Naive thymus-derived CD4-positive, alpha-beta T cell (primary cell): ENCODE results near the gene C6orf118. TPM values are rescaled to one million over a fixed set of nuclear protein-coding genes. Genes with fewer than 3 reads are reported as not detected.

Source experiments
- ATAC-seq: fragments of 150-1000 bp; cut with Tn5 transposase; 2 replicates; pipeline ENCODE4 v1.10.0; 2021; ENCODE audit warnings: mild to moderate bottlenecking, moderate library complexity
- CTCF ChIA-PET: fragments of 350-600 bp; sonication (Branson Sonifier 250); formaldehyde crosslinking; loops from one replicate; lab custom pipeline; 2021; ENCODE audit warnings: antibody characterized with exemption; lab: Charles Lee
- POLR2A ChIA-PET: fragments of 350-600 bp; sonication (Branson Sonifier 250); formaldehyde crosslinking; loops from one replicate; lab custom pipeline; 2021; ENCODE audit warnings: antibody characterized with exemption, inconsistent platforms; lab: Charles Lee
- DNase-seq, 9 donors: peaks; one replicate each; pipeline versions ENCODE4 v3.0.0 to v3.0.0-alpha.2; 2020 to 2022; ENCODE audit warnings: mixed read lengths in 1 of 9
- H3K27ac ChIP-seq: one replicate; pipeline ENCODE4 v1.7.0; 2013; ENCODE audit warnings: mild to moderate bottlenecking, low read depth, low read length, moderate library complexity
- H3K27me3 ChIP-seq, 2 donors: one replicate each; pipeline ENCODE4 v1.7.0; 2013; ENCODE audit warnings: low read length in 2 of 2, mild to moderate bottlenecking in 2 of 2, moderate library complexity in 2 of 2; ENCODE audit not compliant: control insufficient read depth in 2 of 2, insufficient read depth in 2 of 2
- H3K36me3 ChIP-seq, 3 experiments: 1 replicate in 2 of 3; 2 replicates in 1 of 3; pipeline ENCODE4 v1.7.0; 2013; ENCODE audit warnings: low read length in 3 of 3, mild to moderate bottlenecking in 3 of 3, moderate library complexity in 1 of 3; ENCODE audit not compliant: insufficient read depth in 3 of 3, control insufficient read depth in 2 of 3
- H3K4me1 ChIP-seq, 2 donors: one replicate each; pipeline ENCODE4 v1.7.0; 2013; ENCODE audit warnings: low read length in 2 of 2, mild to moderate bottlenecking in 2 of 2, moderate library complexity in 1 of 2; ENCODE audit not compliant: control insufficient read depth in 2 of 2, insufficient read depth in 2 of 2
- H3K4me3 ChIP-seq: 2 replicates; pipeline ENCODE4 v1.7.0; 2013; ENCODE audit warnings: mild to moderate bottlenecking, low read length
- H3K9me3 ChIP-seq, 3 experiments: 1 replicate in 2 of 3; 2 replicates in 1 of 3; pipeline ENCODE4 v1.7.0; 2013; ENCODE audit warnings: low read length in 3 of 3; ENCODE audit not compliant: control insufficient read depth in 2 of 3
- H3K27ac Mint-ChIP-seq, 9 donors: one replicate each; pipeline ENCODE4 v1.8.0; 2020 to 2022; ENCODE audit warnings: mixed read lengths in 9 of 9, mild to moderate bottlenecking in 8 of 9, moderate library complexity in 5 of 9, inconsistent platforms in 2 of 9
- H3K27me3 Mint-ChIP-seq, 5 donors: one replicate each; pipeline ENCODE4 v1.8.0; 2021 to 2022; ENCODE audit warnings: mixed read lengths in 5 of 5, mild to moderate bottlenecking in 1 of 5
- H3K36me3 Mint-ChIP-seq, 5 donors: one replicate each; pipeline ENCODE4 v1.8.0; 2020 to 2022; ENCODE audit warnings: mixed read lengths in 5 of 5, mild to moderate bottlenecking in 3 of 5, inconsistent platforms in 1 of 5
- H3K4me1 Mint-ChIP-seq, 7 donors: one replicate each; pipeline ENCODE4 v1.8.0; 2020 to 2022; ENCODE audit warnings: mixed read lengths in 7 of 7, mild to moderate bottlenecking in 3 of 7, inconsistent platforms in 1 of 7
- H3K4me3 Mint-ChIP-seq, 10 donors: one replicate each; pipeline ENCODE4 v1.8.0; 2020 to 2022; ENCODE audit warnings: mild to moderate bottlenecking in 10 of 10, mixed read lengths in 10 of 10, moderate library complexity in 6 of 10, inconsistent platforms in 2 of 10
- H3K9me3 Mint-ChIP-seq, 11 donors: one replicate each; pipeline ENCODE4 v1.8.0; 2020 to 2022; ENCODE audit warnings: mixed read lengths in 11 of 11, mild to moderate bottlenecking in 4 of 11, inconsistent platforms in 1 of 11, moderate library complexity in 1 of 11
- intact Hi-C, 2 donors: fragments of 100-400 bp; cut with micrococcal nuclease; formaldehyde crosslinking; loops; one replicate each; pipeline ENCODE4 v1.15.1; 2023
- polyA plus RNA-seq, 2 donors: library from polyadenylated mRNA; unstranded; fragments of 300-500 nt; fragmentation: Illumina TruSeq; gene quantifications; one replicate each; pipeline ENCODE4 v1.2.3, GENCODE V29; 2021
- total RNA-seq, 6 experiments: library from RNA in 5 of 6; stranded (reverse) in 5 of 6; gene quantifications; 1 replicate in 5 of 6; 2 replicates in 1 of 6; pipeline ENCODE4 v1.2.3 and lab custom pipeline; 2021 to 2026

The C6orf118 gene
- total and polyA plus RNA-seq, 7 experiments from 2014 or later, result not detected

DNA sequence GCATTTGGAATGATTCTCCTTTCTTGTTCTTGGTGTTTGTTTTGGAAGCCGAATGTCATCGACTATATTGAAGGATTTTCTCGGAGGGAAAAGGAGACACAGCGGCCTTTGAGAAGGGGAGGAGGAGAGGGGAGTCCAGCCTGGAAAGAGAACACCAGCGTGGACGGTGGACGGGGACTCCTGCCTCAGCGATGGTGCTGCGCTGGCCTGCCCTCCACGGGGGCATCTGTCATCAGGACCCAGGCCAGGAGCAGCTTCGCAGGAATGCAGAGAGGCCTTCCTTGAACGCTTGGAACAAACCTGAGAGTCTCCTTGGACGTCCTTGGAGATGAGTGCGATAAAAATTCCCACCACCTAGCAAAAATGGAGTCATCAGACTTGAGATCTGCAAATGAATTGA is 8.3 kb upstream of the C6orf118 start:
- Histone ChIP-seq H3K9me3 (peaks cover 0 to 6% (median 0%) of the 10 kb centered on the region in 3 experiments), H3K27me3 (no peaks in the 10 kb centered on the region), H3K4me1 (no peaks in the 10 kb centered on the region), H3K27ac (no peak overlapping the region), H3K36me3 (no peaks in the 10 kb centered on the region), H3K4me3 (no peak overlapping the region)
- ATAC-seq (no peak), DNase-seq (no peak)
- Mint-ChIP-seq H3K27ac (no peak overlapping the region), H3K4me3 (no peak overlapping the region), H3K9me3 (peaks cover 1 to 27% (median 16%) of the 10 kb centered on the region in 11 donors), H3K27me3 (peaks cover 0 to 8% (median 0%) of the 10 kb centered on the region in 5 donors), H3K36me3 (peaks cover 0 to 4% (median 0%) of the 10 kb centered on the region in 5 donors), H3K4me1 (no peaks in the 10 kb centered on the region)
- ChIA-PET POLR2A (no interaction called here), CTCF (no interaction called here)
- intact Hi-C loops, result no loop called here

DNA sequence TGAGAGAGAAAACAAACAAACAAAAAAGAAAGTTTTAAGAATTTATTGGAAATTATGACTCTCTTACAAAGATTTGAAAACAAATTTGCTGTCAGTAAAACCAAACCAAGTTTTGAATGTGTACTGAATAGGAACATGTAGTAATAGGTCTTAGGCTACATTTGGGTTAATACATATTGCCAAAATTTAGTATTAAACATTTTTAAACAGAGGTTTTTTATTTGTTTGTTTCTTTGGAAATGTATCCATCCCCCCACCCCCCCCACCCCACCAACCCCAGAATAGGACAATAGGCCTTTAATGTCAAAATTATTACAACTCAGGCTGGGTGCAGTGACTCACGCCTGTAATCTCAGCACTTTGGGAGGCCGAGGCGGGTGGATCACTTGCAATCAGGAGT is 2.5 kb downstream of the C6orf118 start:
- Mint-ChIP-seq H3K36me3 (no peaks in the 10 kb centered on the region), H3K27me3 (peaks cover 0 to 7% (median 0%) of the 10 kb centered on the region in 5 donors), H3K27ac (no peak overlapping the region), H3K4me3 (no peak overlapping the region), H3K9me3 (peaks cover 0 to 6% (median 3%) of the 10 kb centered on the region in 11 donors), H3K4me1 (peaks cover 0 to 13% (median 11%) of the 10 kb centered on the region in 7 donors)
- ATAC-seq (no peak), DNase-seq (no peak)
- intact Hi-C loops, result no loop called here
- no peaks in the 10 kb centered on the region for H3K27me3 ChIP-seq
- H3K27ac ChIP-seq, result no peak overlapping the region
- no peak overlapping the region for H3K4me3 ChIP-seq
- H3K36me3 ChIP-seq, result no peaks in the 10 kb centered on the region
- POLR2A ChIA-PET, result no interaction called here
- no peaks in the 10 kb centered on the region for H3K9me3 ChIP-seq
- CTCF ChIA-PET, result no interaction called here
- no peaks in the 10 kb centered on the region for H3K4me1 ChIP-seq

DNA sequence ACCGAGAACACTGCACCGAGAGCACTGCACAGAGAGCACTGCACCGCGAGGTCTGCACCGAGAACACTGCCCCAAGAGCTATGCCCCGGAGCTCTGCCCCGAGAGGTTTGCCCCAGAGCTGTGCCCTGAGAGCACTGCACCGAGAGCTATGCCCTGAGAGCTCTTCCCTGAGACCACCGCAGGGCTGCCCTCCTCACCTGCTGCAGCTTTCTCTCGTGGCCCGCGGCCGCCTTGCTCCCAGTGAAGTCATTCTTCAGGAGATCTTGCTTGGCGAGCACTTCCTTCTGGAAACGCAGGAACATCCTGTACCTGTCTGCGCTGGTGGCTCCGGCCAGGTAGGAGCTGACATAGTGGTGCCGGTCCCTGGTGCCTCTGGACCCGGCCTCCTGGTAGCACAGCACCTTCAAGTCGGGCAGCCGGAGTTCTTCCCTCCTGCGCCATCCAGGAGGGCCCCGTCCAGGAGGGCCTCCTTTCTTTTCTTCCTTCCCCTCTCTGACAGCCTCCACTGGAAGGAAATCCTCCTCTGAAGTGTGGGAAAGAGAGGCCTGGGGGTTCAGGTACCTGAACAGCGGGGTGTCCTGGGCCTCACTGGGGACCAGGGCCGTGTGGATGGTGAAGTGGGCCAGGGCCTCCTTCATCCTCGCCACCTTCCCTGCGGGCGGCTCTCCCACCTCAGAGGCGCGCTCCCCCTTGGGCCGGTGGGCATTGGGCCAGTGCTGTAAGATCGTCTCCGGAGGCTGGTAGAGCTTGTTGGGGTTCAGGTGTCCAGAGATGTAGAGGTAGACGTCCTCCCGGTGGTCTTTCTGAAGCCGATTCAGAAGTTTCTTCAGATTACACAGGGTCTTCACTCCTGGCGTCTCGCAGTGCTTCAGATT is 7.8 kb downstream of the C6orf118 start:
- DNase-seq, result no peak
- ChIA-PET POLR2A (no interaction called here), CTCF (no interaction called here)
- Mint-ChIP-seq H3K27me3 (no peaks in the 10 kb centered on the region), H3K4me3 (no peak overlapping the region), H3K4me1 (no peaks in the 10 kb centered on the region), H3K9me3 (peaks cover 0 to 11% (median 5%) of the 10 kb centered on the region in 11 donors), H3K27ac (no peak overlapping the region), H3K36me3 (peaks cover 0 to 2% (median 0%) of the 10 kb centered on the region in 5 donors)
- H3K4me3 ChIP-seq, result no peak overlapping the region
- H3K27ac ChIP-seq, result no peak overlapping the region
- H3K36me3 ChIP-seq, result no peaks in the 10 kb centered on the region
- intact Hi-C loops, result no loop called here
- H3K9me3 ChIP-seq, result no peaks in the 10 kb centered on the region
- H3K4me1 ChIP-seq, result no peaks in the 10 kb centered on the region
- no peaks in the 10 kb centered on the region for H3K27me3 ChIP-seq
- ATAC-seq, result no peak

DNA sequence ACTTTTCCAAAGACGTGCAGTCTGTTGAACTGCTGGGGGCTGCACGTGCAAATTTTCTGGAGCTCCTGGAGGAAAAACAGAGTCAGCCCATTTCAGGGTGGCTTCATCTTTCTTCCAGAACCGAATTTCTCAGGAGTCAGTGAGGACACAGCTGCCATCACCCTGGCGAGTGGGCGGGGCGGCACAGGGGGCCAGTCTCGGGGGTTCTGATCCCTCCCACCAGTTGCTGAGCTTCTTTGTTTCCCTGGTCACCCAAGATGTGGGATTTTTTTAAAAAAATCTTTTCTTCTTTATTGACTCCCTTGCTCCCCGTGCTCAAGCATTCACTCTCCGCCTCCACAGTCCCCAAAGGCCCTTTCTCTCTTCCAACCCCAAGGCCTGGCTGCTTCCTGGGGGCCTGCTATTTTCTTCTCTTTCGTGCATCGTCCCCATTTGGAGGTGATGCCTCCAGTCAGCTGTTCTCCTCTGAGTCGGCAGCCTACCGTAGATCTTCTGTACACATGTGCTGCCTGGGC is 8.9 kb downstream of the C6orf118 start:
- CTCF ChIA-PET, result no interaction called here
- H3K27me3 ChIP-seq, result no peaks in the 10 kb centered on the region
- intact Hi-C loops, result no loop called here

DNA sequence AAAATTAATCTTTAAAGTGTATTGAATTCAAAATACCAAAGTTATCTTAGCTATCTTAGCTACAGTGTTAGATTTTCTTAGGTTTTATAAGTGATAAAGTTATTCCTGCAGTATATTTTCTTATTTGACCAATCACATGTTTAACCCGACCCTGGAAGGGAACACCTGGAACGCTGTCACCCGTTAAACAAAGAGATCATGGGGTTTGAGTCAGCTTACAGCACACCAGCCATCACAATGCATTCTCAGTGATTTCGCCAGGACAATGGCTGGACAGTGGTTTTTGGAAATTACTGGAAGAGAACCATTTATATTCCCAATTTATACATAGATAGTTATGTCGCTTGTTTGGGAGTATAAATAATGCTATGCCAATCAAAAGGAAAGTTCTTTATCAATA is 10.5 kb downstream of the C6orf118 start:
- no peaks in the 10 kb centered on the region for H3K36me3 ChIP-seq
- H3K27ac ChIP-seq, result no peak overlapping the region
- H3K27me3 ChIP-seq, result no peaks in the 10 kb centered on the region
- Mint-ChIP-seq H3K27ac (no peak overlapping the region), H3K27me3 (no peaks in the 10 kb centered on the region), H3K4me3 (no peak overlapping the region), H3K36me3 (peaks cover 0 to 5% (median 0%) of the 10 kb centered on the region in 5 donors), H3K4me1 (no peaks in the 10 kb centered on the region), H3K9me3 (peaks cover 2 to 15% (median 6%) of the 10 kb centered on the region in 11 donors)
- ChIA-PET POLR2A (no interaction called here), CTCF (no interaction called here)
- no peak for DNase-seq
- no peak for ATAC-seq
- no peaks in the 10 kb centered on the region for H3K4me1 ChIP-seq
- H3K9me3 ChIP-seq, result no peaks in the 10 kb centered on the region
- no peak overlapping the region for H3K4me3 ChIP-seq
- intact Hi-C loops, result no loop called here

More for the DNA sequence above, 8.9 kb downstream of the C6orf118 start:
- no peak overlapping the region for H3K4me3 ChIP-seq
- H3K9me3 ChIP-seq, result no peaks in the 10 kb centered on the region
- peaks cover 2 to 15% (median 6%) of the 10 kb centered on the region in 11 donors for H3K9me3 Mint-ChIP-seq
- no peak overlapping the region for H3K27ac Mint-ChIP-seq
- peaks cover 0 to 5% (median 0%) of the 10 kb centered on the region in 5 donors for H3K36me3 Mint-ChIP-seq
- no peak overlapping the region for H3K4me3 Mint-ChIP-seq
- no peaks in the 10 kb centered on the region for H3K4me1 Mint-ChIP-seq
- H3K27me3 Mint-ChIP-seq, result no peaks in the 10 kb centered on the region
- H3K27ac ChIP-seq, result no peak overlapping the region
- ATAC-seq (no peak), DNase-seq (no peak)
- H3K36me3 ChIP-seq, result no peaks in the 10 kb centered on the region
- POLR2A ChIA-PET, result no interaction called here
- no peaks in the 10 kb centered on the region for H3K4me1 ChIP-seq

DNA sequence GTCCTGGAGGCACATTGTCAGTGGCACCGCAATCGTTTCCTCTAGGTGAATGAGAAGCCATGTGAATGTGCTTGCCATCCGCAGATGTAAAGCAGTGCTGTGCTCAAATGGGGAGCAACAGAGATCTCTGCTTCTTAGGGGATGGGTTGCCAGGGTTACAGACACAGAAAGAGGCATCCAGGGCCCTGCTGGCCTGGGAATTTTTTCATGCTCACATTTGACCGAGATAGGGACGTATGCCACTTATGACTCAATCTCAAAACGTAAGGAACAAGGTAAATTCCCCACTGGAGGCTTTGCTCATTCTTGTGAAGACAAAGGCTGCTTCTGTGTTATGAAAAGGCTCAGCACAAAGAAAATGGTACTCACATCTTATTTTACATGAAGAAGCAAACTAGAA is 11.0 kb downstream of the C6orf118 start:
- H3K27ac ChIP-seq, result no peak overlapping the region
- no peak for DNase-seq
- H3K4me1 ChIP-seq, result no peaks in the 10 kb centered on the region
- Mint-ChIP-seq H3K4me3 (no peak overlapping the region), H3K9me3 (peaks cover 2 to 15% (median 6%) of the 10 kb centered on the region in 11 donors), H3K27ac (no peak overlapping the region), H3K36me3 (peaks cover 0 to 5% (median 0%) of the 10 kb centered on the region in 5 donors), H3K27me3 (no peaks in the 10 kb centered on the region), H3K4me1 (no peaks in the 10 kb centered on the region)
- no peak for ATAC-seq
- no peaks in the 10 kb centered on the region for H3K36me3 ChIP-seq
- intact Hi-C loops, result no loop called here
- ChIA-PET CTCF (no interaction called here), POLR2A (no interaction called here)
- no peaks in the 10 kb centered on the region for H3K9me3 ChIP-seq
- no peak overlapping the region for H3K4me3 ChIP-seq
- no peaks in the 10 kb centered on the region for H3K27me3 ChIP-seq
